Measurements from ENCODE around the gene ARAP3.

- TF ChIP-seq CTCF (IDR thresholded peaks at IDR 0.05; ENCODE audit: borderline replicate concordance, extremely low read depth, low read length, poor library complexity, severe bottlenecking) (no peak), EZH2 (IDR thresholded peaks at IDR 0.05; ENCODE audit: borderline replicate concordance, low read depth, low read length, severe bottlenecking) (no peak)
These were observed 32.7 kb upstream of the ARAP3 start for GRCh38 chr5:141714542-141715310.

Measured in DND-41 (cell line).